HFFc6 (cell line): ENCODE results near the gene SH3BP5. TPM values are rescaled to one million over a fixed set of nuclear protein-coding genes. Genes with fewer than 3 reads are reported as not detected.

Experiments
- DNase-seq: peaks from one replicate; pipeline ENCODE4 v3.0.0-alpha.2; 2018
- H3K27ac Mint-ChIP-seq: 2 replicates; pipeline ENCODE4 v1.8.0; 2020; ENCODE audit warnings: mild to moderate bottlenecking, mixed read lengths
- H3K27me3 Mint-ChIP-seq: 2 replicates; pipeline ENCODE4 v1.8.0; 2021; ENCODE audit warnings: mild to moderate bottlenecking, moderate library complexity, mixed read lengths; ENCODE audit not compliant: insufficient read depth
- H3K36me3 Mint-ChIP-seq: 2 replicates; pipeline ENCODE4 v1.8.0; 2021; ENCODE audit warnings: low read depth, mixed read lengths
- H3K4me1 Mint-ChIP-seq: 2 replicates; pipeline ENCODE4 v1.8.0; 2020; ENCODE audit warnings: low read depth, mixed read lengths
- H3K4me3 Mint-ChIP-seq: 2 replicates; pipeline ENCODE4 v1.8.0; 2020; ENCODE audit warnings: mild to moderate bottlenecking, moderate library complexity, mixed read lengths
- H3K9me3 Mint-ChIP-seq: 2 replicates; pipeline ENCODE4 v1.8.0; 2020; ENCODE audit warnings: mild to moderate bottlenecking, mixed read lengths
- total RNA-seq, 6 experiments: library from RNA; stranded (reverse); fragmentation: NEBNext Ultra II Directional; extraction: Animal tissue kit (Norgen Biotek cat#: 25700); gene quantifications; 2 replicates in 1 of 6; 3 replicates in 5 of 6; pipeline ENCODE4 v1.2.3, GENCODE V29; 2021
- TF ChIP-seq, protein P1 (sequence below): fragments of 200-600 bp; sonication (generic); IDR thresholded peaks from 2 replicates; pipeline ENCODE4 v1.5.0; 2021; ENCODE audit warnings: antibody characterized with exemption, mild to moderate bottlenecking

The SH3BP5 gene
- total RNA-seq, 6 experiments from 2014 or later = 10.8 to 14.2 (median 11.9) TPM

DNA sequence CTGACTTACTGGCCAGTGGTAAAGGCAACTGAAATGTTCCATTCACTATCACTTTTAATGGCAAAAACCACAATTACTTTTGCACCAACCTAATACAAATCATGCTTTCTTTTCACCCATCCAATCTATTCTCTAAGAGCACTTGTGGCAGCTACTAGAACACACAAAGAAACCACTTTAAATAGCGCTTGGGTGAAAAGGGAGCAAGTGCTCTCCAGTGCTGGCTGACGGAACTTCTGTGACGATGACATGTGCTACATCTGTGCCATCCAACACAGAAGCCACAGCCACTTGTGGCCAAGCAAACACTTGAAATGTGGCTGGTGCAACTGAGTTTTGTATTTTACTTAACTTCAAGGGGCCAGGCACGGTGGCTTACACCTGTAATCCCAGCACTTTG is 18.9 kb downstream of the SH3BP5 start:
- TF ChIP-seq, protein P1, sequence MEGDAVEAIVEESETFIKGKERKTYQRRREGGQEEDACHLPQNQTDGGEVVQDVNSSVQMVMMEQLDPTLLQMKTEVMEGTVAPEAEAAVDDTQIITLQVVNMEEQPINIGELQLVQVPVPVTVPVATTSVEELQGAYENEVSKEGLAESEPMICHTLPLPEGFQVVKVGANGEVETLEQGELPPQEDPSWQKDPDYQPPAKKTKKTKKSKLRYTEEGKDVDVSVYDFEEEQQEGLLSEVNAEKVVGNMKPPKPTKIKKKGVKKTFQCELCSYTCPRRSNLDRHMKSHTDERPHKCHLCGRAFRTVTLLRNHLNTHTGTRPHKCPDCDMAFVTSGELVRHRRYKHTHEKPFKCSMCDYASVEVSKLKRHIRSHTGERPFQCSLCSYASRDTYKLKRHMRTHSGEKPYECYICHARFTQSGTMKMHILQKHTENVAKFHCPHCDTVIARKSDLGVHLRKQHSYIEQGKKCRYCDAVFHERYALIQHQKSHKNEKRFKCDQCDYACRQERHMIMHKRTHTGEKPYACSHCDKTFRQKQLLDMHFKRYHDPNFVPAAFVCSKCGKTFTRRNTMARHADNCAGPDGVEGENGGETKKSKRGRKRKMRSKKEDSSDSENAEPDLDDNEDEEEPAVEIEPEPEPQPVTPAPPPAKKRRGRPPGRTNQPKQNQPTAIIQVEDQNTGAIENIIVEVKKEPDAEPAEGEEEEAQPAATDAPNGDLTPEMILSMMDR = no peak
- Mint-ChIP-seq H3K36me3 (no peaks in the 10 kb centered on the region), H3K4me3 (no peak overlapping the region), H3K27me3 (no peaks in the 10 kb centered on the region), H3K27ac (no peak overlapping the region), H3K9me3 (no peaks in the 10 kb centered on the region), H3K4me1 (peaks cover 55% of the 10 kb centered on the region)
- DNase-seq = no peak

DNA sequence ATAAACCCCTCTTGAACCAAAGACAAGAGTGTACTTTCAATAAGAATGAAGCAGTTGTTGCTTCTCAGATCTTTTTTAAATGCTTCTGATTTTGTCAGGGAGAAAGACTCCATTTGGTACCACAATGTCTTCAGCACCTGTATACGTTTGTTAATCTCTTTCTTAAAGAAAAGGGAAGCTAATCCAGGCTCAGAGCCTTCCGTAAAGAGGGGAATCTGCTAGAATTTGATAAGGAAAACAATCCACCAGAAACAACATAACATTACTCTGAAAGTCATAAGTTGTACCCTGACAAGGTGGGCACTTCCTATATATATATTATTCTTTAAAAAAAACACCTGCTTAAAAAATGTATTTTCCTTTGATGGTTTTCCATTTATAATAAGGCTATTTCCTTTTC is 19.8 kb downstream of the SH3BP5 start:
- H3K9me3 Mint-ChIP-seq = no peaks in the 10 kb centered on the region
- H3K27me3 Mint-ChIP-seq = no peaks in the 10 kb centered on the region
- no peak overlapping the region for H3K4me3 Mint-ChIP-seq
- no peak for DNase-seq
- no peak overlapping the region for H3K27ac Mint-ChIP-seq
- peaks cover 51% of the 10 kb centered on the region for H3K4me1 Mint-ChIP-seq
- TF ChIP-seq, protein P1 = no peak
- H3K36me3 Mint-ChIP-seq = no peaks in the 10 kb centered on the region

DNA sequence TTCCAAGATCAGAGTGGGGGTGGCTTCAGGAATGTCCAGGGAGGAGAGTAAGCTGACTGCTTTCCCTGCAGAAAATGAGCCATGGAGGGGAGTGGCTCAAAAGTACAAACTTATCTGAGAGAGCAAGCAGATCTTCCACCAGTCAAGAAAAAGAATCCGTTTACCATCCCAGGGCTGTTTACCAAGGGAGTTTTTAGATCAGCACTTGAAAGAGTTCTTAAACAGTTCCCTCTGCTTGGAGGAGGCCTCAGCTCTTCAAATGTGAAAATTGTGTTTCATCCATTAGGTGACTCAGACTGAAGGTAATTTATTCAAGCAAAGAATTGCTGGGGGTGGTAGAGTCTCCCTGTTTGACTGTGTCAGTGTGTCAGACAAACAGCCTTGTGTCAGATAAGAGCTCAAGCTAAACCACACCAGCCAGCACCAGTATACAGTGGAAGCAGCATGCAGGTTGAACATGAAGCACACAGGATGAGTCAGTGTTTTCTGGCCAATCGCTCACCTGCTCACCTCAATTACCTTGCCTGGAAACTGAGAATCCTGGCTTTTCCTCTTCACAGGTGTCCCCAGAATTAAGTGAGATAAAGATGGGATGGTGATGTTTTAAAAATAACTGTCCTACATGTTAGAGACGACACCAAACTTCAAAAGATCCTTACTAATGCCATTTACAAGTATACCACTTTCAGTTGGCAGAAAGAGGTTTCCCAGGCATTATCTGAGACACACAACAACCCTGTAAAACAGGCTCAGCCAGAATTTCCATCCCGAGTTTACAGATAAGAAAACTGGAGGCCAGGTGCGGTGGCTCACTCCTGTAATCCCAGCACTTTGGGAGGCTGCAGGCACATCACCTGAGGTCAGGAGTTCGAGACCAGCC is 21.7 kb downstream of the SH3BP5 start:
- no peaks in the 10 kb centered on the region for H3K9me3 Mint-ChIP-seq
- H3K27me3 Mint-ChIP-seq = no peaks in the 10 kb centered on the region; the same call in 1 of the 2 replicates
- DNase-seq = peak; percentile 52
- H3K36me3 Mint-ChIP-seq = no peaks in the 10 kb centered on the region
- TF ChIP-seq, protein P1 = no peak
- peaks cover 34% of the 10 kb centered on the region for H3K4me1 Mint-ChIP-seq
- H3K4me3 Mint-ChIP-seq = peak overlapping the region; percentile 43
- H3K27ac Mint-ChIP-seq = peak overlapping the region; percentile 81

DNA sequence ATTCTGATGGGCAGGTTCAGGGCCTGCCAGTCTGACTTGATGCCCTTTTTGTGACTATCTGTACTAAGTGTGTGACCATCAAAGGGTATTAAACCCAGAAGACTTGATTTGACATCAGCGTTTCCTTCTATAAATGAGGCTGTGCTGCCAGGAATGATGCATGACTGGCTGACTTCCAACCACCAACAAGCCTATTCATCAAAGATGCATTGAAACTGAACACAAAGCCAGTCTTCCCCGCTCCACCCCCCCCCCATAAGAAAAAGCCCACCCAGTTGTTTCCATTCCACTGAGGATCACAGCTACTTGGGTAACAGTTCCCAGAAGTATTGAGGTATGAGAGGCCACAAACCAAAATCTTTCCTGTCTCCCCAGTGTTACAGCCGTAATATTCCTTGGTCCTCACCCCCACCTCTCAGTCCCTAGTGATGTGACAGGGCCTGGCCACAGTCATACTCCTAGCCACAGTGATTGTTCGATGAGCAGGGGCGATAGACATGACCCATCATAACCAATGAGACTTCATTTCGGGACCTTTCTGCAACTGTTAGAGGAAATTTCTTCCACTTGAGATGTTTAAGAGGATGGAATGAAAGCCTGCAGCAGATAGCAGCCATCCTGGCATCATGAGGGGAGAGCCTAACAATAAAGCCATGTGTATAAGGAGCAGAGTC is 22.6 kb downstream of the SH3BP5 start:
- peaks cover 31% of the 10 kb centered on the region for H3K4me1 Mint-ChIP-seq
- TF ChIP-seq, protein P1 = no peak
- H3K27ac Mint-ChIP-seq = peak overlapping the region; percentile 81
- H3K9me3 Mint-ChIP-seq = no peaks in the 10 kb centered on the region
- DNase-seq = no peak
- H3K36me3 Mint-ChIP-seq = peaks cover 5% of the 10 kb centered on the region; the same call in 1 of the 2 replicates
- H3K27me3 Mint-ChIP-seq = no peaks in the 10 kb centered on the region; the same call in 1 of the 2 replicates
- peak overlapping the region; percentile 43; the same call in 1 of the 2 replicates for H3K4me3 Mint-ChIP-seq

DNA sequence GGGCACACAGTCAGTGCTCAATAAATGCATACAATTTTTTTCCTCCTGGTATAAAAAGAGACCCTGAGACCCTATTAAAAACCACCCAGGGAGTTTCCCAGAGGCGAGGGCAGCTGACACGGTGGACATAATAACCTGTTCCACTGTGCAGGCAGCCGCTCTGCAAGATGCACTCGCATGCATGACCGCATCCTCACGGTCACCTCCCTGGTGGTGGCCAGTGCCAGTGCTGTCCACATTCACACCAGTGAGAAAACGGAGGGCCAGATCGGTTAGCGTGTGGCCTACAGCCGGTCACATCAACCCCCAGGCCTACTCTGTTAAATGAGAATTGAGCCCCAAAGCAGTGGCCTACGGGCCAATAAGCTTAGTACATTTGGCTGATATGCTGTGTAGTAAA is 24.8 kb downstream of the SH3BP5 start:
- Mint-ChIP-seq H3K27me3 (no peaks in the 10 kb centered on the region; the same call in 1 of the 2 replicates), H3K27ac (no peak overlapping the region), H3K36me3 (peaks cover 20% of the 10 kb centered on the region), H3K4me3 (no peak overlapping the region), H3K4me1 (peaks cover 25% of the 10 kb centered on the region), H3K9me3 (no peaks in the 10 kb centered on the region)
- TF ChIP-seq, protein P1 = no peak
- no peak for DNase-seq
